SK-N-MC (cell line): ENCODE data around the gene HCN1.

ENCODE experiments used
- DNase-seq: peaks from one replicate; pipeline ENCODE4 v3.0.0-alpha.2; 2011; ENCODE audit warnings: low read depth, low spot score
- H3K27ac ChIP-seq: fragments of 200-600 bp; sonication (generic); 2 replicates; pipeline ENCODE4 v1.5.1; 2016; ENCODE audit warnings: mixed run types
- H3K36me3 ChIP-seq: fragments of 200-600 bp; sonication (generic); 2 replicates; pipeline ENCODE4 v1.6.1; 2017; ENCODE audit warnings: antibody characterized with exemption, low read length, mixed read lengths; ENCODE audit not compliant: insufficient read depth
- H3K4me3 ChIP-seq: fragments of 200-600 bp; sonication (generic); 2 replicates; pipeline ENCODE4 v1.5.1; 2016
- H3K9ac ChIP-seq: fragments of 200-600 bp; sonication (generic); 2 replicates; pipeline ENCODE4 v1.8.0; 2017; ENCODE audit warnings: mixed run types, mixed read lengths; ENCODE audit not compliant: insufficient read length
- H3K9me3 ChIP-seq: fragments of 200-600 bp; sonication (generic); 2 replicates; pipeline ENCODE4 v1.6.1; 2017; ENCODE audit warnings: low read depth, mild to moderate bottlenecking, antibody characterized with exemption, low read length, moderate library complexity, mixed read lengths
- EZH2 ChIP-seq: fragments of 200-600 bp; sonication (generic); IDR thresholded peaks from one replicate; pipeline ENCODE4 v1.6.1; 2017; ENCODE audit warnings: antibody characterized with exemption
- FOXP2 ChIP-seq: optimal IDR thresholded peaks from 2 replicates; pipeline ENCODE3; 2011; ENCODE audit warnings: mild to moderate bottlenecking, moderate library complexity; ENCODE audit not compliant: insufficient read depth; ENCODE audit errors: extremely low read length, control extremely low read depth
- POLR2AphosphoS5 ChIP-seq: IDR thresholded peaks from 2 replicates; pipeline ENCODE4 v1.6.1; 2012; ENCODE audit warnings: mild to moderate bottlenecking, low read depth, low read length, borderline replicate concordance

Gene HCN1

GRCh38 chr5:45440466-45440865 is 255.7 kb downstream of the HCN1 start:
- TF ChIP-seq EZH2 (no peak), POLR2AphosphoS5 (no peak), FOXP2 (no peak)
- H3K9ac ChIP-seq: no peak overlapping the region
- no peaks in the 10 kb centered on the region for H3K9me3 ChIP-seq
- no peak overlapping the region for H3K4me3 ChIP-seq
- no peak for DNase-seq
- no peaks in the 10 kb centered on the region for H3K36me3 ChIP-seq
- no peak overlapping the region for H3K27ac ChIP-seq

- Histone ChIP-seq H3K9ac (no peak overlapping the region), H3K9me3 (no peaks in the 10 kb centered on the region), H3K36me3 (no peaks in the 10 kb centered on the region), H3K4me3 (no peak overlapping the region), H3K27ac (no peak overlapping the region)
- no peak for DNase-seq
- TF ChIP-seq EZH2: no peak
- TF ChIP-seq FOXP2: no peak
- TF ChIP-seq POLR2AphosphoS5: no peak
Measured at GRCh38 chr5:45437752-45438151, 258.4 kb downstream of the HCN1 start.

DNA sequence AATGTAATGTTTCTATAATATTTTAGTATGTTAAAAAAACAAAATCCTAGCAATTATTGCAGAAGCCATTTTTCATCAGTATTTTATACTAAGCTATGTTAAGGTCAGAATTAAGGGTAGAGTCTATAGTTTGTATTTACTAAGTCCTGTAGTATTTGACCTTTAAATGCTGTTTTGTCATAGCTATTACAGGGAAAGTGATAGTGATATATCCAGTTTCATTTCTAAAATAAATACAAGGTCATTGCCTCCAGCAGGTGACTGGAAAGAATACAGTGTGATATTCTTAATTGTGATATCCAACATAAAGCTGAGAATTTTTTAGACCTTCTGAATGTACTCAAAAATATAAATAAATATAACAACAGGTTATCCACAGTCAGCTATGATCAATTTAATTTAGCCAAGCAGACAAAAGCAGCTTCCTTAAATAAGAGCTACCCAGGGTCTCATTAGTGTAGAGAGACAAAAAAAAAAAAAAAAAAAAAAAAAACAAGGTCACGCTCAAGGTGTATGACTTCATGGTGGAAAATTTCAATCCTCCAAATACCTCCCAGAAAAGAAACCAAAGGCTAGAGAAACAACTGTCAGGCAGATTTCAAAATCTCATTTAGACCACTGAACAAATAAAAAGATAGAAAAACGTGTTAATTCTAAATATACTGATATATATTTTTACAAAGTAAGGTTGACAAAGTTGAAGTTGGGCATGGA is 278.7 kb downstream of the HCN1 start:
- DNase-seq: no peak
- no peak for TF ChIP-seq FOXP2
- TF ChIP-seq EZH2: no peak
- TF ChIP-seq POLR2AphosphoS5: no peak

DNA sequence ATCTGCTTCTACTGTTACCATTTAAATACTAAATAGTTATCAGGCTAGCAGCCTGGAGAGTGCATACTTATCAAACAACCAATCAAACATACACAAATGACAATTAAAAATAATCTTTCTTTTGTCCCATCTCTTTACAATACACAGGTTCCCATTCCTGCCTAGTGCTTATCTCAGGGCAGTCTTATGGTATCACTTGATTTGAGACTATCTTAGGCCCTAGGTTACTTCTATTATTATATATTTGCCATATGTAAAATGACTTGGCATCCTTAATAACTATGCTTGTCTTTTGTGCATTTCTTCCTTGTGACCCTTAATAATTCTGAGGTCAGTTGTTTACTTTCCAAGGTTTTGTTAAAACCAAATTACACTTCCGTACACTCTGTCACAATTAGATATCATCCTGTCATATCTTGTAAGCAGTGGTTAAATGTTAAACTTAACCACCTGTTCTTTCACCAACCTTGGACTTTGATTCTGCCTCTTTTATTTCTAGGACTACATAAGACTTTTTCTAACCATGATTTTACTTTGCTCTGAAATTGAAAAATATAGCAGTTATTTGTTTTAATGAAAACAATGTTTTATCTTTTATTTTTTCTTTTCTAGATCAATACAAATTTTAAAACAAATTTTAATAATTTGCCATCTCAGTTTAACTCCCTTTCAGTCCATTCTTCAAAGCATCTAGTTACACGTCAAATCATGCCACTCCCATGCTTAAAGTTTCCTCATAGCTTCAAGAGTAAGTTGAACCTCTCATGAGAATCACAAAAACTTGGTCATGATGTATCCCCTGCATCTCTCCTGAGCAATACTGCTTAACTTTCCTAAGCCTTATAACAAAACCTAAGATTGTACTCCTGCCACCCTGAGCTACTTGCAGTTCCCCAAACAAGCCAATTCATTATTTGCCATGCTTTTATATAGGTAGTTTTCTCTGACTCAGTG is 281.3 kb downstream of the HCN1 start:
- no peak for TF ChIP-seq POLR2AphosphoS5
- TF ChIP-seq EZH2: no peak
- no peak for TF ChIP-seq FOXP2
- H3K36me3 ChIP-seq: no peaks in the 10 kb centered on the region
- no peak overlapping the region for H3K27ac ChIP-seq
- H3K9ac ChIP-seq: no peak overlapping the region
- no peak for DNase-seq
- H3K4me3 ChIP-seq: no peak overlapping the region
- H3K9me3 ChIP-seq: no peaks in the 10 kb centered on the region

More for the DNA sequence above, 278.7 kb downstream of the HCN1 start:
- Histone ChIP-seq H3K27ac (no peak overlapping the region), H3K9ac (no peak overlapping the region), H3K4me3 (no peak overlapping the region), H3K36me3 (no peaks in the 10 kb centered on the region), H3K9me3 (no peaks in the 10 kb centered on the region)

GRCh38 chr5:45411971-45412612 is 284.1 kb downstream of the HCN1 start:
- Histone ChIP-seq H3K9ac (no peak overlapping the region), H3K4me3 (no peak overlapping the region), H3K27ac (peak overlapping the region; percentile 7; the same call in 1 of the 2 replicates), H3K9me3 (no peaks in the 10 kb centered on the region), H3K36me3 (no peaks in the 10 kb centered on the region)
- no peak for TF ChIP-seq POLR2AphosphoS5
- TF ChIP-seq EZH2: no peak
- no peak for TF ChIP-seq FOXP2
- DNase-seq: no peak

GRCh38 chr5:45410304-45410995 is 285.7 kb downstream of the HCN1 start:
- no peaks in the 10 kb centered on the region for H3K36me3 ChIP-seq
- no peak for DNase-seq
- H3K27ac ChIP-seq: peak overlapping the region; percentile 58
- H3K4me3 ChIP-seq: peak overlapping the region; percentile 56
- no peak for TF ChIP-seq EZH2
- no peak for TF ChIP-seq FOXP2
- no peak for TF ChIP-seq POLR2AphosphoS5
- peak overlapping the region; percentile 31 for H3K9ac ChIP-seq
- no peaks in the 10 kb centered on the region for H3K9me3 ChIP-seq

- DNase-seq: no peak
- no peaks in the 10 kb centered on the region for H3K9me3 ChIP-seq
- H3K9ac ChIP-seq: no peak overlapping the region
- 0 out of 2 replicates have a peak overlapping the region, but pooled peaks have one; percentile 73 for H3K27ac ChIP-seq
- no peak for TF ChIP-seq FOXP2
- TF ChIP-seq POLR2AphosphoS5: no peak
- no peak for TF ChIP-seq EZH2
- no peaks in the 10 kb centered on the region for H3K36me3 ChIP-seq
- H3K4me3 ChIP-seq: no peak overlapping the region
Measured at GRCh38 chr5:45408067-45408466, 288.1 kb downstream of the HCN1 start.
